Adipocyte (in vitro differentiated cells): ENCODE results near the gene RFX3.
A peak's percentile ranks its signal among the peaks of the same experiment; 100 is the strongest.
"Not testable (repeated sequence)": the region's sequence is repeated elsewhere in the genome, so short reads cannot be mapped to it uniquely, and the experiment has no call there.

Experiments used
- DNase-seq: peaks from one replicate; pipeline ENCODE4 v3.0.0-alpha.2; 2015; ENCODE audit warnings: low read depth
- H3K27me3 ChIP-seq: replicated peaks from 2 replicates; pipeline ENCODE4 v1.7.0; 2013; ENCODE audit warnings: mild to moderate bottlenecking, low read length, moderate library complexity; ENCODE audit not compliant: control insufficient read depth, insufficient read depth
- H3K36me3 ChIP-seq: 2 replicates; pipeline ENCODE4 v1.7.0; 2013; ENCODE audit warnings: low read length, mild to moderate bottlenecking, moderate library complexity; ENCODE audit not compliant: control insufficient read depth, insufficient read depth, severe bottlenecking
- H3K4me1 ChIP-seq: 2 replicates; pipeline ENCODE4 v1.7.0; 2013; ENCODE audit warnings: mild to moderate bottlenecking, low read length, moderate library complexity; ENCODE audit not compliant: control insufficient read depth, insufficient read depth
- H3K4me3 ChIP-seq: 2 replicates; pipeline ENCODE4 v1.7.0; 2013; ENCODE audit warnings: mild to moderate bottlenecking, low read length, moderate library complexity
- H3K9ac ChIP-seq: 2 replicates; pipeline ENCODE4 v1.7.0; 2013; ENCODE audit warnings: mild to moderate bottlenecking, low read length, moderate library complexity
- H3K9me3 ChIP-seq: 2 replicates; pipeline ENCODE4 v1.7.0; 2013; ENCODE audit warnings: mild to moderate bottlenecking, low read length, moderate library complexity; ENCODE audit not compliant: control insufficient read depth

The RFX3 gene

DNA sequence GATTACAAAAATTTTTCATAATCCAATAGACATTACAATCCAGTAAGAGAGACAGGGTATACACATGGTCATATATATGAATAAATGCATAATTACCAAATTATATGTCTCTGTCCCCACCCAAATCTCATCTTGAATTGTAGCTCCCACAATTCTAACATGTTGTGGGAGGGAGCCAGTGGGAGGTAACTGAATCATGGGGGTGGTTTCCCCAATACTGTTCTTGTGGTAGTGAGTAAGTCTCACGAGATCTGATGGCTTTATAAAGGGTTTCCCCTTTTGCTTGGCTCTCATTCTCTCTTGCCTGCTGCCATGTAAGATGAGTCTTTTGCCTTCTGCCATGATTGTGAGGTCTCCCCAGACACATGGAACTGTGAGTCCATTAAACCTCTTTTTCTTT, 221.4 kb downstream of the RFX3 start:
- not testable (repeated sequence) for H3K36me3 ChIP-seq, DNase-seq, H3K4me1 ChIP-seq, H3K9ac ChIP-seq, H3K9me3 ChIP-seq, H3K4me3 ChIP-seq, H3K27me3 ChIP-seq

DNA sequence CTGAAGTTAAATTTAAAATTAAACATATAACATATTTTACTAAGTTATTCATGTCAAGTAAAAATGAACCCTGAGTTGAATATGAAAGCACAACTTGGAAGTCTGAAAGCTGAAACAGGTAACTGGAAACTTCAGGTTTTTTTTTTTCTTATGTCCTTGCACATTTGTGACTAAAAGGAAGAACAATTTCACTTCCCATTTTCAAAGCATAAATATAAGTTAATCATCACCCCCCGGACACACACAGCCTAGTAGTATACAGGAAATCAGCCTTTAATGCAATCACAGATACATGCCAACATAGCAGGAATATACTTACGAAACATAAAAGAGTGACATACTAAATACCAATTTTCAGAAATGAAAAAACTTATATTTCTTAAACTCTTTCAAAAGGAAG, 225.9 kb downstream of the RFX3 start:
- Histone ChIP-seq H3K36me3 (no peaks in the 10 kb centered on the region), H3K9me3 (no peaks in the 10 kb centered on the region), H3K9ac (no peak overlapping the region), H3K27me3 (no peaks in the 10 kb centered on the region), H3K4me1 (no peaks in the 10 kb centered on the region), H3K4me3 (no peak overlapping the region)
- no peak for DNase-seq

DNA sequence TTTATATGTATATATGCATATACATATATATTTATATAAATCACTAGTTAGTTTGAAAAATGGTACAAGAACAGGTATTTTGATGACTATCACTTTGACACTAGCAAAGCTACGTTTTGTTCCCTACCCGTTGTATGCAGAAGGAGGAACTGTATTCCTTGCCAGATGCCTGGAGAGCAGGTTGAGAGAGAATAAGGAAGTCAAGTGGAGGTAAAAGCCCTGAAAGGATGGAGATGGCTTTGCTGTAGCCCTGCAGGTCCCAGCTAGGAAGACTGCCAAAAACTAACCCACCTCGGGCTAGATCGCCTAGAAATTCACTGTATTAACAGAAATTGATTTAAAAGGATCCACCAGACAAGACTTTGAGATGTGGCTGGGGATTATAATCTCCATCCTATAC, 229.3 kb downstream of the RFX3 start:
- DNase-seq = no peak
- no peaks in the 10 kb centered on the region for H3K36me3 ChIP-seq
- H3K4me3 ChIP-seq = no peak overlapping the region

DNA sequence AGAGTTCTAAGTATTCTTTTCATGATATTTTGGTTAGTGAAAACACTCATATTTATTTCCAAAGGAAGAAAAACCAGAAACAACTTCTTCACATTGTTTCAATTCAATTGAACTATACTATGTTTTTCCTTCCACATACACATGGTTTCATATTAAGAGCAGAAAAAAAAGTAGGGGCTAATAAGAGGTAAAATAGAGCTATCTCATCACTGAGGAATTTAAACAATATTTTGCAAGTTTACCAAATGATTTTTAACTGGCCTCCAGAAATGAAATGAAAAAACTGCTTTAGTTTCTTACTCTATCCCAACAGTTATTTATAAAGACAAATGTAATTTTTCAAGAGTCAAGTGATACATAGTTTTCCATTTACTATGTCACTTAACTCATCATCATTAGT, 233.5 kb downstream of the RFX3 start:
- peaks cover 7% of the 10 kb centered on the region for H3K9me3 ChIP-seq
- H3K27me3 ChIP-seq = no peaks in the 10 kb centered on the region
- H3K4me1 ChIP-seq = peaks cover 13% of the 10 kb centered on the region
- H3K36me3 ChIP-seq = no peaks in the 10 kb centered on the region
- no peak overlapping the region for H3K4me3 ChIP-seq
- DNase-seq = peak; percentile 56
- H3K9ac ChIP-seq = no peak overlapping the region

More for the DNA sequence above, 229.3 kb downstream of the RFX3 start:
- no peaks in the 10 kb centered on the region for H3K9me3 ChIP-seq
- H3K27me3 ChIP-seq = no peaks in the 10 kb centered on the region
- H3K9ac ChIP-seq = no peak overlapping the region
- H3K4me1 ChIP-seq = no peaks in the 10 kb centered on the region

DNA sequence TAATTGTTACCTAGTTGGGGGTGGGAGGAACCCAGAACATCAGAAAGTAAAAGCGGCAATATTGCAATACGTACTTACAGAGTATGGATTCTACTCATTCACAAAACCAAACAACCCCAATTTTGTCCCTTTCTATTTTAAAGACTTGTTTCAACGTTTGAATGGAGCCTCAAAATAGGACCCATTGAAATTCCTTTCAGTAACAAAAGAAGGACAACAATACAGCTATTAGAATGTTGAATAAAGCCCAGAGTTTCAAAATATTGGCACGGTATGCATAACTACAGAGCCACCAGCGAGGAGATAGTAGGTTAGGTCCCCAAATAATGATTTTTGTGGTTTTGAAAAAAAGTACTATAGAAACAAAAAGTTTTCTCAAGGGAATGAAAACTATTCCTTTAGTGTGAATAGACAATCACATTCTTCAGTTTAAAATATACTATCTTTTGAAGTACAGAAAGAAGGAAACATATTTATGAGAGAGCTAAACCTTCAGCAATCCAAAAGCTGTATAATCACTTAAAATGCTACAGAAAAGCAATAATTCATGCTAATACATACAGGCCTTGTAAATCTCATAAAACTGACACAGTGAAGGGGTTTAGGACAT, 235.5 kb downstream of the RFX3 start:
- Histone ChIP-seq H3K9me3 (peaks cover 15% of the 10 kb centered on the region), H3K9ac (no peak overlapping the region), H3K4me3 (no peak overlapping the region), H3K36me3 (no peaks in the 10 kb centered on the region), H3K4me1 (peaks cover 18% of the 10 kb centered on the region), H3K27me3 (no peaks in the 10 kb centered on the region)
- DNase-seq = no peak

DNA sequence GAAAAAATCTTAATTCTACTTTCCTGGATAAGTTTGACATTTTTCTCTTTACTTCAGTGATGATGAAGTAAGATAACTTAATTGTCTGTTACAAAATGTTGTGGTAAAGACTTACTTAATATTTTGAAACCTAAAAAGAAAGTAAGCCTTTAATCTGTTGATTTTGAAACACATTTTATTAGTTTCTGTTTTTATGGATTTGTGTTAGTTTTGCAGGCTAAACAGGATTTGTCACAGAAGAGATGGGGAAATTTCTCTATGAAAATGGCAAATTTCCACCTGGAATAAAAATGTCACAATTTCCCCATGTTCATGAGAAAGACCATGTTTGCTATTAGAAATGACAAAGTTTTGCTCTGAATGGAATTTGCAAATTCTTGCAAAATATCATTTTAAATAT, 237.1 kb downstream of the RFX3 start:
- no peak overlapping the region for H3K9ac ChIP-seq
- no peaks in the 10 kb centered on the region for H3K27me3 ChIP-seq
- H3K4me3 ChIP-seq = no peak overlapping the region
- H3K36me3 ChIP-seq = no peaks in the 10 kb centered on the region
- H3K9me3 ChIP-seq = peaks cover 15% of the 10 kb centered on the region
- DNase-seq = peak; percentile 3
- peaks cover 18% of the 10 kb centered on the region for H3K4me1 ChIP-seq

DNA sequence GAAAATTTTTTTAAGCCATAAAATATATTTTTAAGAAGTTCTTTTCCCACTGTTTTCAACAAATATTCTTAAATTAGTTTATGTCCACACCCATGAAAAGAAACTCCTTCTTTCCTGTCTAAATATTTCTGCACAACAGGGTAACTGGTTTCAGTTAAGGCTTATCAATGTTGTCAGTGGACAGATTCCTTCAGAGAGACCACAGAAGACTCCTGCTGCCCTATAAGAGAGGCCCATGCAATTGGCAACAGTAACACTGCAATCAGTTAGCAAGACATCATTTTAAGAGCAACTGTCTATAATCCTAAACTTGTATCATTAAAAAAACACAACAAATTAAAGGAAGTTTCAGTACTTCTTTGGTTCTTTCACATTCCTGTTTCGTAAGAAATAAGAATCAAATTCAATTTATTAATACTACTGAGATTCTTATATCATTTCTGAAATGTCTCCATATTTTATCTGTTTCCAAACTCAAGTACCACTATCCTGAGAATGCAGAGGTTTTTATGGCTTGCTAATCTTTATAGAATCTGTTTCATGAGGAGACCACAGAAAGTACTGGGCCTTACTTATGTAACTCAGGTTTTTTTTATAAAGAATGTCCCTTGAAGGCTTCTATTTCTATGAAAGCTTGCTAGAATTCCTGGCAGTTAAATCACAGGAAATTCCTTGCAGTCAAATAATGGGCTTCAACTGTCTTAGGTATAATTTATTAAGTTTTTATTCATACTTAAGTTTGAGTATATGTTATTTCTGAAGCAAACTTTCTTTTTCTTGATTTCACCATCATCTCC, 240.2 kb downstream of the RFX3 start:
- H3K4me1 ChIP-seq = peaks cover 26% of the 10 kb centered on the region
- H3K36me3 ChIP-seq = no peaks in the 10 kb centered on the region
- DNase-seq = peak; percentile 23
- H3K4me3 ChIP-seq = no peak overlapping the region
- H3K9ac ChIP-seq = no peak overlapping the region
- H3K27me3 ChIP-seq = no peaks in the 10 kb centered on the region
- peaks cover 15% of the 10 kb centered on the region for H3K9me3 ChIP-seq

DNA sequence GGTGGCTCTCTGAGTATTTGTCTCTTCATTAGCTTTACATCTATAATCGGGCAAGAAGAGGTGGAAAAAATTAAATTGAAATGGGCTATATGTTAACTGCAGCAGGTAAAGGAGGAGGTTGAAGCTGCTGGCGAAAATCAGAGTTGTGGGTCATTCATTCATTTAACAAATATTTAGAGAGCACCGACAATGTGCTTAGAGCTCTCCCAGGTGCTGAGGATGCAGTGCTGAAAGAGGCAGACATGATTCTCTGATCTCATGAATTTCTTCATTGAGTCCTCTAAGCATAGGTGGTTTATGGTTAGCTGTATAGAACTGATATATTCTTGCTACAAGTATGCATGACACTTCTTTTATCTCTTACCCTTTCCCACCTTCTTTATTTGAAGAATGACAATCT, 243.4 kb downstream of the RFX3 start:
- DNase-seq = no peak

DNA sequence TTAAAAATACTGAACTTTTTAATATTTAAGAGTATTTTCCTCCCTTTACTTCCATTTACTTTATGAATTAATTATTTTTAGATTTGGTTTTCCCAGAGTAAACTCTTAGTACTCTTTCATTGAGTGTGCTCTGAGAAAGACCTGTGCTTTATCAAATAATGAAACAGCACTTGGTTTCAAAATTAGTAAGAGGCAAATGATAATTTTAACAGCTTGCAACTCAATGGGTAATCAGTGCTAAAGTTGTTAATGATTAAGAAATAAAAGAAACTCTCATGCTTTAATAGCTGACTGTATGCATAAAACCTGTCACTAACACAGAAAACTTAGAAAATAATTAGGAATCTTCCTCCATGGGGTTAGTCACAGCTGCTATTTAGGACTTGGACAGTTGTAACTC, 244.4 kb downstream of the RFX3 start:
- Histone ChIP-seq H3K4me3 (no peak overlapping the region), H3K9ac (no peak overlapping the region), H3K27me3 (no peaks in the 10 kb centered on the region), H3K9me3 (no peaks in the 10 kb centered on the region), H3K36me3 (no peaks in the 10 kb centered on the region), H3K4me1 (peaks cover 9% of the 10 kb centered on the region)
- DNase-seq = no peak

More for the DNA sequence above, 243.4 kb downstream of the RFX3 start:
- no peaks in the 10 kb centered on the region for H3K27me3 ChIP-seq
- H3K36me3 ChIP-seq = no peaks in the 10 kb centered on the region
- peaks cover 8% of the 10 kb centered on the region for H3K9me3 ChIP-seq
- H3K4me1 ChIP-seq = peaks cover 13% of the 10 kb centered on the region
- H3K9ac ChIP-seq = no peak overlapping the region
- no peak overlapping the region for H3K4me3 ChIP-seq

DNA sequence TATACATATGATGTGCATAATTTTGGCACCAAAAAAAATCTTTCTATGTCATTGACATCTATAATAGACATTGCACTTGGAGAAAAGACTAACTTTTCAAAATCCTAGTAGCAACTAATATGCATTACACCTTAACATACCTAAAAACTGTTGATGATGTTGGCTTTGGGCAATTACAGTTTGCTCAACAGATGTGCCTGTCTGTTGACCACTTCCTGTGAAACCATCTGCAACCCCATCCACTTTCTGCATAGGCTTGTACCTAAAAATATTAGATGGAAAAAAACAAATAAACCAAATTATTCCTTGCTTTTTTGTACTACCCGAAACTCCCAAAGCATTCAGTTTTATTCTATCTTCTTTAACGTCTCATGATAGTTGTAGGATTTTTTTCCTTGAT, 248.6 kb downstream of the RFX3 start:
- no peaks in the 10 kb centered on the region for H3K27me3 ChIP-seq
- no peaks in the 10 kb centered on the region for H3K36me3 ChIP-seq
- no peaks in the 10 kb centered on the region for H3K9me3 ChIP-seq
- no peak overlapping the region for H3K4me3 ChIP-seq
- DNase-seq = no peak
- H3K4me1 ChIP-seq = peaks cover 9% of the 10 kb centered on the region
- no peak overlapping the region for H3K9ac ChIP-seq

DNA sequence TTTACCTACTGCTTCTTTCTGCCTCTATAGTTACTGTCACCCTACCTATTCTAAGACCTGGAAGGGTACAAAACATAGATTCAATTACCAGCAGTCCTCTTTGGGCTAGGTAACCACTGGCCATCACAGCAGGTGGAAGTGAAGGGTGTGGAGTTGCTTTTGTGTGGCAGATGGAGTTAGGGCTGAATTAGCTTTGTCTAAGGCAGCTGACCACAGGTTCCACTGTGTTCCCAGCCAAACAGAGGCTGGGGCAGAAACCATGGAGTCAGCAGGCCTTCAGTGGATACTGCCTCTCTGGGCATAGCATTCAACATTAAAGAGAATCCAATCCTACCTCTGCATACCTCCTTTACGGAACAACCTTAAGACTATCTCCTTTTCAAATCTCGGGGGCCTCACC, 254.2 kb downstream of the RFX3 start:
- no peaks in the 10 kb centered on the region for H3K4me1 ChIP-seq
- no peaks in the 10 kb centered on the region for H3K9me3 ChIP-seq
- no peaks in the 10 kb centered on the region for H3K36me3 ChIP-seq
- H3K9ac ChIP-seq = no peak overlapping the region
- H3K4me3 ChIP-seq = no peak overlapping the region
- H3K27me3 ChIP-seq = no peaks in the 10 kb centered on the region
- DNase-seq = no peak
